GM21737 (cell line): ENCODE measurements around the gene DNAJC9.
"Not testable (repeated sequence)": the region's sequence is repeated elsewhere in the genome, so short reads cannot be mapped to it uniquely, and the experiment has no call there.

Source experiments
- ATAC-seq: cut with Tn5 transposase; IDR thresholded peaks from one replicate; pipeline ENCODE4 v1.9.1; 2021; ENCODE audit warnings: mild to moderate bottlenecking, moderate library complexity; ENCODE audit not compliant: unreplicated experiment

DNAJC9 gene, protein sequence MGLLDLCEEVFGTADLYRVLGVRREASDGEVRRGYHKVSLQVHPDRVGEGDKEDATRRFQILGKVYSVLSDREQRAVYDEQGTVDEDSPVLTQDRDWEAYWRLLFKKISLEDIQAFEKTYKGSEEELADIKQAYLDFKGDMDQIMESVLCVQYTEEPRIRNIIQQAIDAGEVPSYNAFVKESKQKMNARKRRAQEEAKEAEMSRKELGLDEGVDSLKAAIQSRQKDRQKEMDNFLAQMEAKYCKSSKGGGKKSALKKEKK

DNA sequence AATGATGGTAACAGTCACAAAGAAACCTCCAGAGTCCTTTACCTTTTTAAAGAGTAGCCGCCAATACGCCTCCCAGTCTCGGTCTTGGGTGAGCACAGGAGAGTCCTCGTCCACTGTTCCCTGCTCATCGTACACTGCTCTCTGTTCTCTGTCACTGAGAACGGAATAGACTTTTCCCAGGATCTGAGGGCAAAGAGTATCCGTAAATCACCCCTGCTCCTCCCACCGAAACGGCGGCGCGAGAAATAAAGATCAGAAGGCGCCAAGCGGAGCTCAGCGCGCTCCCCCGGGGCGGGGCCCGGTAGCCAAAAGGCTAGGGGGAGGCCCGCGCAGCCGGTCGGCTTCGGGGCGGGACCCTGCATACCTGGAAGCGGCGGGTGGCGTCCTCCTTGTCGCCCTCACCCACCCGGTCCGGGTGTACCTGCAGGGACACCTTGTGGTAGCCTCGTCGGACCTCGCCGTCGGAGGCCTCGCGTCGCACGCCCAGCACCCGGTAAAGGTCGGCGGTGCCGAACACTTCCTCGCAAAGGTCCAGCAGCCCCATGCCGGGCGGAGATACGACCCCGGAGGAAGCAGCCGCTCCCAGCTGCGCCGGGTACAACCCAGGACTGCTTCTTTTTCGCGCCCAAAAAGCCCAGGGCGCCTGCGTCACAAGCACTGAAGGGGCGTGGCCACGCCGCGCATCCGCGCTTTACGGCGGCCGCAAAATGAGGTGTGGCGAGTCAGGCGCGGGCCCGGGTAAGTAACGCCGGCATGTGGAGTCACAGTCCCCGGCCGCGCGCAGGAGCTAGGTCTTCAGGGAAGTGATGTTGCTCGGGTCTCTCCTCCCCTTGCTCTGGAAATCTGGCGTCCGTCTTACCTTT, at the start of gene DNAJC9:
TSS of gene DNAJC9 (minus strand) at position 610 of the 863 bp plus-strand sequence. CDS start at position 544, 66 bp downstream.
- ATAC-seq: peak; percentile 70

DNA sequence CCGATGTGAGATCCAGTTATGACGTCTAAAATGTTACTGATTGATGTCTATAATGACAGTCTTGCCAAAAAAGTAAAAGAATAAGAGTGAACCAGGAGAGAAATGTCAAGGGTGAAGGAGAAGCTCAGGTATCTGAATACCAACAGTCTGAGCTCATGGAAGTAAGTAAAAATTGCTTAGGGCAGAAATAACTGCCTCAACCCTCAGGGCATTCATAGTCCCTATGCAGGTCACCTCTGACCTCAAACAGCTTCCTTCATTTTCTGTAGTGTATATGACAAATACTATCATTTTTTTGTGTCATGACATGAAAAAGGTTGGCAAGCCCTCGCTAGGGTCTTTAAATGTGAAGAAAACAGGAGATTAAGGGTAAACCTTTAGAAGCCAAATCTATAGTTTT, 46.4 kb upstream of the DNAJC9 start:
- no peak for ATAC-seq

DNA sequence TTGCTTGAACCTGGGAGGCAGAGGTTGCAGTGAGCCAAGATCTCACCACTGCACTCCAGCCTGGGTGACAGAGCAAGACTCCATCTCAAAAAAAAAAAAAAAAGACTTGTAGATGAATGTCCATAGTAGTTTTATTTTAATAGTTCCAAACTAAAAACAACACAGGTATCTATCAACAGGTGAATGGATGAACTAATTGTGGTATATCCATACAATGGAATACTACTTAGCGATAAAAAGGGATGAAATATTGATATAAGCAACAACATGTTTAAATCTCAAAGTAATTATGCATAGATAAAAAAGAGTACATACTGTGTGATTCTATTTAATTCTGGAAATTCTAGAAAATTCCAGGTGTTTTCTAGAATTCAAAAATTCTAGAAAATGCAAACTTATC, 42.9 kb upstream of the DNAJC9 start:
- ATAC-seq: no peak

DNA sequence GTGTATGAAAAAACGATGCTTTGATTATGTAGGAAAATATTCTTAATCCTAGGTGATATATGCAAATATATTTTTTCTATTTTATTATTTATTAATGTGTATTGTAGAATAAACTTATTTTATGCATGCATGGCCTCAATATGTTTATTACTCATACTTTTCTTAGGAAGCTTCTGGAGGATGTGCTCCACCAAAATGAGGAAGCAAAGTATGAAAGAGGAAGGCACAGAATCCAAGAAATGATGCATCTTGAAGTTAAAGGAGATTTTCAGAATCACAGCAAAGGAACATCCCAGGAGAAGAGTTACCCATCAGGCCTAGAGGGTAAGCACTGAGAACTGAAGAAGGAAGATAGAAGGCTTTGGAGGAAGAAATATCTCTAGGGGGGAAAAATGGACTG, 40.4 kb upstream of the DNAJC9 start:
- no peak for ATAC-seq

DNA sequence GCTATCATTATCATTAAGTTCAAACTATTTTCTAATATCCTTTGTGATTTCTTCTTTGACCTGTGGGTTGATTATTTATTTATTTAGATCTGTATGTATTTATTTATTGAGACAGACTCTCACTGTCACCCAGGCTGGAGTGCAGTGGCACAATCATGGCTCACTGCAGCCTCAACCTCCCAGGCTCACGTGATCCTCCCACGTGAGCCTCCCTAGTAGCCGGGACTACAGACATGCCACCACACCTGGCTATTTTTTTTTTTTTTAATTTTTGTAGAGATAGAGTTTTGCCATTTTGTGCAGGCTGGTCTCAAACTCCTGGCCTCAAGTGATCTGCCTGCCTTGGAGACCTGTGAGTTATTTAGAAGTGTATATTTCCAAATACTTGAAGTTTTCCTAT, 34.0 kb upstream of the DNAJC9 start:
- ATAC-seq: no peak

DNA sequence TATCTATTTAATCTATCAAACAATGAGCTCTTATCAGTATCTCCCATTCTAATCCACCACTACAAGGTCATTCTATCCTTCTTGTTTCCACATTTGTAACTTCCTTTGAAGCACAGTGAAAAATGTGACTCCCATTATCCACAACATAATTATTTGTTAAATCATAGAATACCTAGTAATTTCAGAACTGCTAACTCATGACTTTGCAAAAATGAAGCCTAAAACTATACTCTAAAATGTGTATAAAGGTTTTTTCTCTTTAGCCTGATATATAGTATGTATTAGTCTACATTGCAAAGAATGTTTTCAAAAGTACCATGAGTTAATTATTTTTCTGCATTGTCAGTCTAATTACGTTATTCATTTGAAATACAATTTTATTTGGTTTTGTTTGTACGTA, 17.4 kb upstream of the DNAJC9 start:
- ATAC-seq: no peak

DNA sequence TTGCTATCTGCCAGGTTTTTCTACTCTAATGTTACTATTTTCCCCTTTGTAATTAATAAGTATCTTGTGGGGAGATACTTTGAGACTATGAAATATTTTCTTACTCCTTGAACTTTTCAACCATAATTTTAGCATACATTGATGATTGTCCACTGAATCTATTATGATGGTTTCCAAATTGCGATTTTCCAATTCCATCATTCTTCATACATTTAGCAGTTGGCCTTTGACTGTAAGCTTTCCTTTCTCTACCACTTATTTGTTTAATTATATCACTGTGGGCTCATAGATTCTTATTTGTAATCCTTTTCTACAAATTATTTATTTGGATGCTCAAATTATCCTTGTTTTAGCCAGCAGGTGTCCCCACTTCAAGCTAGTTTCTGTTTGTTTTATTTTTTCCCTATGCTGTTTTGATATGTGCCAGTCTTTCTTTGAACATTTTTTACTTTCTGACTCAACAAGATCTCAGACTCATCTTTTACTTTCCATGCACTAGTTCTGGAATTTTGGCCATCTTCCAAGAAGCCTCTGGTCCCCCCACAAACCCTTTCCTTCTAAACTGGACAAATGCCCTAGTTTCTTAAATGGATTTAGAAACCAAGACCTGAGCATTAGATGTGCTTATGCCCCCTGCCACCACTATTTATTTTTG, 16.8 kb upstream of the DNAJC9 start:
- ATAC-seq: no peak

DNA sequence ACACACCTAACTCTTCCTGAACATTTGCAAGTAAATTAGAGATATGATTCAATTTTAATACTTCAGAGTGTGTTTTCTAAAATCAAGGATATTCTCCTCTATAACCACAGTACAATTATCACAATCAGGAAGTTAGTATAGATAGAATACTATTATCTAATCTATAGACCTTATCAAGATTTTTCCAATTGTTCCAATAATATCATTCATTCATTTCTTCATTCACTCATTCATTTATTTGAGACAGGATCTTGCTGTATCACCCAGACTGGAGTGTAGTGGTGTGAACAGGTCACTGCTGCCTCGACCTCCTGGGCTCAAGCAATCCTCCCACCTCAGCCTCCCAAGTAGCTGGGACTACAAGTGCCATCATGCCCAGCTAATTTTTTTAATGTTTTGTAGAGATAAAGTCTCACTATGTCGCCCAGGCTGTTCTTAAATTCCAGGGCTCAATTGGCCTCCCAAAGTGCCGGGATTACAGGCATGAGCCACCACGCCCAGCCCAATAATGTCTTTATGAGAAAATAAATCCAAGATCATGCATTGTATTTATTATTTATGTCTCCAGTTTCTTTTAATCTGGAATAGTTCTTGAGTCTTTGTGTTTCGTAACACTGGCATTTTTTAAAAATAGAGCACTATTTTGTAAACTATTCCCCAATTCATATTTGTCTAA, 16.0 kb upstream of the DNAJC9 start:
- no peak for ATAC-seq

DNA sequence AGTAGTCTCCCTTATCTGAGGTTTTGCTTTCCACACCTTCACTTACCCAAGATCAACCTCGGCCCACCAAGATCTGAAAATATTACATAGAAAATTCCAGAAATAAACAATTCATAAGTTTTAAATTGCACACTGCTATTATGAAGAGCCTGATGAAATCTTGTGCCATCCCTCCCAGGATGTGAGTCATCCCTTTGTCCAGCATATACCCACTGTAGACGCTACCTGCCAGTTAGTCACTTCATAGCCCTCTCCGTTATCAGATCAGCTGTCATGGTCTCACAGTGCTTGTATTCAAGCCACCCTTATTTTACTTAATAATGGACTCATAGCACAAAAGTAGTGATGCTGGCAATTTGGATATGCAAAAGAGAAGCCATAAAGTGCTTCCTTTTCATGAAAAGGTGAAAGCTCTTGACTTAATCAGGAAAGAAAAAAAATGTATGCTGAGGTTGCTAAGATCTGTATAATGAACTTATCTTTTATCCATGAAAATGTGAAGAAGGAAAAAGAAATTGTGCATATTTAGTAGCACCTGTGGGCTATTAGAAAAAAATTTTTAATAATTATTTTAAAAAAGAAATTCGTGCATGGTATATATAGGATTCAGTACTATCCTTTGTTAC, 15.2 kb upstream of the DNAJC9 start:
- ATAC-seq: no peak

DNA sequence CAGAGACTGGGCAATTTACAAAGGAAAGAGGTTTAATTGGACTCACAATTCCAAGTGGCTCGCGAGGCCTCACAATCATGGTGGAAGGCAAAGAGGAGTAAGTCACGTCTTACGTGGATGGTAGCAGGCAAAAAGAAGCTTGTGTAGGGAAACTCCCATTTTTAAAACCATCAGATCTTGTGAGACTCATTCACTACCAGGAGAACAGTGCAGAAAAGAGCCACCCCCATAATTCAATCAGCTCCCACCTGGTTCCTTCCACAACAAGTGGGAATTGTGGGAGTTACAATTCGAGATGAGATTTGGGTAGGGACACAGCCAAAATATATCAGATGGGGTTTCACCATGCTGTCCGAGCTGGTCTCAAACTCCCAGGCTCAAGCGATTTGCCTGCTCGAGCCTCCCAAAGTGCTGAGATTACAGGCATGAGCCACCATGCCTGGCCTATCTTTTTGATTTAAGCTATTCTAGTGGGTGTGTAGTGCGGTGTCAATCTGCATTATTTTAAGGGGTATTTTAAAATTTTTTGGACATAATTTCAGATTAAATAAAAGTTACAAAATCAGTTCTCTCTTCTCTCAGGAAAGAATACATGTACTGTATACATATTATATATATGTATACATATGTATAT, 14.4 kb upstream of the DNAJC9 start:
- no peak for ATAC-seq

DNA sequence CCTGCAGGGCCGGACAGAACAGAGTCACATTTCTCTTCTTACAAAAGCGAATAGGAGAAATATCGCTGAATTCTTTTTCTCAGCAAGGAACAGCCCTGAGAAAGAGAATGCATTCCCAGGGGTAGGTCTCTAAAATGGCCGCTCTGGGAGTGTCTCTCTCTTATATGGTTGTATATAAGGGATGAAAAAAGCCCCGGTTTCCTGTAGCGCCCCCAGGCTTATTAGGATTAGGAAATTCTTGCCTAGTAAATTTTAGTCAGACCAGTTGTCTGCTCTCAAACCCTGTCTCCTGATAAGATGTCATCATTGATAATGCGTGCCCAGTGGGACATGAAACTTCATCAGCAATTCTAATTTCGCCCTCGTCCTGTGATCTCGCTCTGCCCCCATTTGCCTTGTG, 11.6 kb upstream of the DNAJC9 start:
- not testable (repeated sequence) for ATAC-seq

DNA sequence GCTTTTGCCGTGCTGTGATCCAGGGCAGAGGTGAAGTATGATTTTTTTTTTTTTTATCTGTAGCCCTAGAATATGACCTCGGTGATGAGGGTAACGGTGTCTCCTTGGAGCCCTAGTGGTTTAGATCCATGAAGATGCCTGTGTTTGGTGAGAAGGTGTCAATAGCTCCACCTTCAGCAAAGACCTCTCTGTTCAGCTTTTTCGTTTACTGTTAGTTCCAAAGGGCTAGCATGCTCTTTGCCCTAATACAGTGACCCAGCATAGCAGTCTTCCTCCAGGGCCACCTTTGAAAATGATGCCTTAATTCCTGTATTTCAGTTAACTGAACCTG, 6.1 kb upstream of the DNAJC9 start:
- ATAC-seq: peak; percentile 11

DNA sequence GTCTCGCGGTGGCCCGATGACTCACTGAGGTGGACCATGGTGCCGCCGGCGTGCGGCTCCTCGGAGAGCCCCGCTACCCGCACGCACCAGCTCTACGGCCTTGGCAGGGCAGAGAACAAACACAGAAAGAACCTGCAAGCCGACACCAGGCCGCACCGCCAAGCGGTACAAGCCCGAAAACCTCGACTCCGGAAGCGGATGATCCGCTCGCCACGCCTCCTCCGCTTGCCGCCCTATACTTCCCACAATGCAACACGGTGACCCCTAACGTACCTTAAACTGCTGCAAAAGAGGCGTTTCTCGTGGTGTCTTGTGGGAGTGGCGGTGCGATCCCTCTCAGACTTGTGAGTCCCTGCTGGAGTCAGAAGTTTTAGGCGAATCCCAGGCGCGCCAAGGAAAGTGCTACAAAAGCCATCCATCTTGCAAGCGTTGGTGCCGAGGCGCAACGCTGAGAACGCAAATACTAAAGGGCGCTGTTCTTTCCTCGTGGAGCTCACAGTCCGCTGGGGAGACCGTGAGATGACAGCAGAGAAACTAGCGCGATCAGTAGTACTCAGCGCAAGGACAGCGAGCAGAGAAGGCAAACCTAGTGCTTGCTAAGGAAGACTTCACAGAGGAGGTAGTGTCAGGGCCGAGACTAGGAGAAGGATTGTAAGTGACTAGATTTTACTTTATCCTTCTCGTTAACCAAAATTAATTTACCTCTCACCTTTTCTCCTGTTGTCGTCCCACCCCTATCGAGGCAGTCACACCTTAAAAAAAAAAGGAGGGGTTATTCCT, 5.6 kb upstream of the DNAJC9 start, which contains the start of gene MRPS16:
TSS of gene MRPS16 (minus strand) at position 200 of the 780 bp plus-strand sequence. CDS start at position 38, 162 bp downstream.
- ATAC-seq: peak; percentile 72

DNA sequence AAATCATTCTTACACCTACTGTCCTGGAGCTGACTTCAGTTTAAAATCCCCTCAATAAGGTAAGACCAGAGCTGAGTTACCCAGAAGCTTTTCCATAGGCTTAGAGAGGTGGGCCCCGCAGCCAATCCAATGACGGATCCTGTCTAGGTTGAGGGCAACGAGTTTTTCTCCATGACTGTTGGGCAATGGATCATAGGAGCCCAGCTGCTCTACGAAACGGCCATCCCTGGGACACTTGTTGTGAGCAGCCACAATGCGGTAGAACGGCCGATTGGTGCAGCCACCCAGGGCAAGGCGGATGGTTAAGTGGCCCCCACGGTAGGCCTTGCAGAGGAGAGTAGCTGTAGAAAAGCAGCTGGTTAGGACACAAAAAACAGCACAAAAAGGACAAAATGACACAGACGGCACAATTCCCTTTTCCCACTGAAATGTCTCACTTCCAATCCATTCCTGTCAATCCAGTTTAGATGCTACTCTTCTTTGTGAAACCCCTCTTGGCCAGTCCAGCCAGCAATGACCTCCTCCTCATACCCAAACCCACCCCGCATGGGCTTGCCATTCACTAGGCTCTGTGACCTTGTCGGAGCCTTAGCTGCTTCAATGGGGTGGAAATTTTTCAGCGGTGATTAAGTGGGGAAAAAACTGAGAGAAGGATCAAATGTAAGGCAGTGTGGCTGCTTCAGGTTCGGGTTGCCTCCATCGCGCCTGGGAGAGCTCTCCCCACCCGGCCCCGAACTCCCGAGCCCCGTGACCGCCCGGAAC, 4.8 kb upstream of the DNAJC9 start:
- ATAC-seq: peak; percentile 39

DNA sequence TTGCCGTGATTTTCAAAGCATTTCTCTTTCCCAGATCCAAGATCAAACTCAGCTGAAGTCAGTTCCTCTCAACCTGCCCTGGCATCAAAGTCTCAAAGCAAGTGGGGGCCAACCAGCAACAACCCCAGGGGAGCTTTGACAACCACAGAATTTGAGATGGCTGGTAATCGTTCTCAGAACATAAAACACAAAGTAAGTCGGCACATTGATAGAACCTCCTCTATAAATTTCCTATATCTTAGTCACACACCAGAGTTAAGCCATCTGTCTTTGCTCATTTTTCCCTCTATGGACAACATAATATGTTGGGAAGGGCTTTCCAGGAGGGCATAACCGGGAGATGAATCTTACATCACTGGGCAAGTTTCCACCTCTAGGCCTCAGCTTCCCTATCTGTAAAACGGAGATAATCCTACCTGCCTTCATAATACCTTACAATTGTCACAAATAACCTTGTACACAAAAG, 1.2 kb upstream of the DNAJC9 start:
- ATAC-seq: no peak

DNA sequence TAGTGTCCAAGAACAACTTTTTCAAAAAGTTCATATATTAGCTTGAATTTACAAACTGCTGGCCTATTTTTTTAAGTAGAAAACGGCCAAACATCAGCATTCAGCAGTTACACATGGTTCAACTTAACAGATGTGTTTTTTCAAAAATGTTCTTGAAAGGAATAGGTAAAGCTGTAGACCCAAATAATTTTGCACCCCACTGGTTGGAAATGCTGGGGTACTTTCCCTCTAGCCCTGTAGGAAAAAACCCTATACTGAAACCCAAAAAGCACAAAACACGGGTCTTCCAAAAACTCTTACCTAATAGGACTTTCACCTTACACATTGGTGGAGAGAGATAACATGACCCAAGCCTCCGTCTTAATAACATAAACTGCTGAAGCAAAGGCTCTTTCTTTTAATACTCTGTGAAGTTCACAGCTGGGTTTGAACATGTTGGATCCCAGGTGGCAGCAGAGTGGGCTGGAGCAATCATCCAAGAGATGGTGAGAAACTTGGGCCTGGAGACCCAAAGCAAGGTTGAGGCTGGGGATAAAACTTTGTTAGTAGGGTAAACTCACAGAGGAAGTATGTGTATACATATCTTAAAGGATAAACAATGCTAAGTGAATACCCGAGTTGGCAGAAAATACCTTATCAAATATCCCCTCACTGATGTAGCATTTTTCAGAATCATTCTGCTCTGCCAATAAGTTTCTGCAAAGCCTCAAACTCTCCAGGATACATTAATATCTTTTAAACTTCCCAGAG, 629 bp upstream of the DNAJC9 start:
- ATAC-seq: no peak

DNA sequence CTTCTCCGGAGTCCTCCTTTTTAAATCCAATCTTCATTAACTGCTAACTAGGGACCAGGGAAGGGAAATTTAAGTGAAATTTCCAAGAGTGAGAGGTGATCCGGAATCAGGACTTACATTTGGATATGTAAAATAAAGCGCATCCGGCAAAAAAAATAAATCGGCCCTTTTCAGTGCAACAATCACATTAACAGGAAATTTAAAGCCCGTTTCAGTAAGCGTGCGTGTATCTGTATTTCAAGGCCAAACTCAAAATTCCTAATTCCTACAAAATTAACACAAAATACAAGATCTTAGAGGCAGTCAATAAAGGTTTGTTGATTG, 771 bp downstream of the DNAJC9 start:
- ATAC-seq: no peak

DNA sequence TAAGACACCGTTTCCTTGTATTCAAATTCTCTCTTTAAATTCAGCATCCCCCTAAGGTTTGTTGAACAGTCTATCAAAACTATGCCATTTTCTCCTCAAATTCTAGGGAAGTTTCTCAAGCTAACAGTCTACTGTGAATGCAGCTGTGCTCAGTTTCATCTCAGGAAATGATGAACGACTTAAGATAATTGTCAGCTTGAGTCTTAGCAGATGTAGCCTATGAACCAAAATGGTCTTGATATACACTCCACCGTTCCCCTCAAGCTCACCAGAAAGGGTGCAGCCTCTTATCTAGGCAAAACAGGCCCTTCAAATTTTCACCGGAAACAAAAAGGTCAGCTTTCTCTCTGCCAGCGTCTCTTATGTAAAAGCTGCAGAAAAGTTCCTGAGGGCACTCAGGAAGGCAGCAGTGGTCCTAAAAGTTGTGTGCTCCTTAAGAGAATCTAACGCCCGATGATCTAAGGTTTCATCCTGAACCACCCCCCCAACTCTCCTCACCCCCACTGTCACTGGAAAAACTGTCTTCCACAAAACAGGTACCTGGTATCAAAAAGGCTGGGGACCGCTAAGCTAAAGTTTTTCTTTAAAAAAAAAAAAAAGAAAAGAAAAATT, 2.1 kb downstream of the DNAJC9 start:
- ATAC-seq: no peak
